ENCODE results near the gene SIGLECL1.

SIGLECL1 gene

GRCh38 chr19:51297406-51297805, 46.5 kb downstream of the SIGLECL1 start:
- no peak for DNase-seq

- no peak for DNase-seq
Observed at GRCh38 chr19:51301266-51301665, 50.4 kb downstream of the SIGLECL1 start.

- no peak for DNase-seq
Observed at GRCh38 chr19:51305479-51305878, 54.6 kb downstream of the SIGLECL1 start.

GRCh38 chr19:51311351-51312257, 60.7 kb downstream of the SIGLECL1 start, which contains the start of gene IGLON5:
Gene IGLON5, plus strand, starts transcription at chr19:51311644. Its CDS starts 204 bp downstream, at chr19:51311848.
- DNase-seq: no peak

DNA sequence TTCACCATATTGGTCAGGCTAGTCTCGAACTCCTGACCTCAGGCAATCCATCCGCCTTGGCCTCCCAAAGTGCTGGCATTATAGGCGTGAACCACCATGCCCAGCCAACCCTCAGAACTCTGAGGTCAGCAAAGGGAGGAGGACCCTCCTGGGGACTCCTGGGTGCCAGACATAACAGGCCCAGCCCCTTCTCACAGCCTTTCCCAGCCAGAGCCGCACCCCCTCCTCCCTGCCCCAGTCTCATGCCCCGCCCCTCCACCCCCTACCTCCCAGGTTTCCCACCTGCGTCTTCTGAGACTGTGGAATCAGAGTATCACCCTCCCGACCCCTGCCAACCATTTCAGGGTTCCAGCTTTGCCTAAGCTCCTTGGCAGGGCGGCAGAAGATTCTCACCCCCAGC, 65.8 kb downstream of the SIGLECL1 start:
- no peak for DNase-seq

DNA sequence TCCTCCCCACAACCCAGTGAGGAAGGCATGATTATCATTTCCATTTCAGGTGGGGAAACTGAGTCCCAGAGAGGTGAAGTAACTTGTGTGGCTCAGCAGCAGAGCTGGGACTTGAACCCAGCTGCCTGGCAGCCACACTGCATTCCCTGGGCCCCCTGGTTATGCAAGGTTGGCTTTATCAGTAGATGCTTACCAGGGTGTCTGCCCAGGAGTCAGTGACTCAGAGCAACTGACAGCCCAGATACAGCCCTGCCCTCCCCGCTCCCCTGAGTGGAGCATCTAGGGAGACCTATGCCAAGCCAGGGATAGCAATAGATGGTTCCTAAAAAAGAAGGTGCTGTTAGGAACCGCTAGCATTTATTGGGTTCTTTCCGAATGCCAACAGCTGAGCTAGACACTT, 66.5 kb downstream of the SIGLECL1 start:
- DNase-seq: no peak

- DNase-seq: no peak
Observed at GRCh38 chr19:51317968-51318367, 67.1 kb downstream of the SIGLECL1 start.
